ENCODE data around the gene TUBB4B.

Gene TUBB4B

DNA sequence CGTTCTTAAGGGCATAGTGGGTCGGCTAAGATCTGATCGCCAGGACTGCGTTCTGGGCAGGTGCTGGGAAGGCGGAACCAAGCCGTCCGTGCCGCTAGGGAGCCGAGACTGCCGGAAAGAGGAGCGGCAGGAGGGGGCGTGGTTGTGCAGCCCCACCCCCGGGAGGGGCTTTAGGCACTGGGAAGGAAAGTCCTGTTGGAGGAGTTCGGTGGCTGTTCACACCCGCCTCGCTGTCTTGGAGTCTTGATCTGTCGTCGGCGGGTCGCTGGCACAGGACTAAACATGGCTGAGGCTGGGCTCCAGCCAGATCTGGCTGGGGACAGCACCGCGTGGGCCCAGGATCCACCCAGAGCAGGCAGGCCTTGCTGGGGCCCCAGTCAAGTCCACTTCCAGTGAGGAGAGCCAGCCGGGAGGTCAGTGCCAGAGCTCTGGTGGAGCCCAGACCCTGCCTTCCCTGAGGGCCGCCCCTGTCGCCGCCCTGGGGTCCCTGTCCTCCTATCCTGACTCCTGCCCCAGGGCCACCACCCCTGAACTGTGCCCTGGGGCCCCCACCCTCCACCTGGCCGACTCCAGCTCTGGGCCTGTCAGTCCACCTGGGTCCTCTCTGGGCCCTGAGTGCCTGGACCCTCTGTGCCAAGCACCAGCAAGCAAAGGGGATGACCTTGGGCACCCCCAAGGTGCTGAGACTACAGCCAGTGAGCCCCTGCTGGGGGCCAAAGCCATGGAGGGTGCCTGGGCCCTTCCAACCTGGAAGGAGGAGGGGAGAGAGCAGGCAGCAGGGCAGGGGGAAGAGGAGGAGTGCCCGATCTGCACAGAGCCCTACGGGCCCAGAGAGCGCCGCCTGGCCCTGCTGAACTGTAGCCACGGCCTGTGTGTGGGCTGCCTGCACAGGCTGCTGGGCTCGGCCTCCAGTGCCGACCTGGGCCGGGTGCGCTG is 23.5 kb upstream of the TUBB4B start (continued):
- TF ChIP-seq ZNF610 (tag by site-specific recombination; IDR thresholded peaks at IDR 0.05; ENCODE audit: borderline replicate concordance) = peak; percentile 98
- TF ChIP-seq, protein P1, sequence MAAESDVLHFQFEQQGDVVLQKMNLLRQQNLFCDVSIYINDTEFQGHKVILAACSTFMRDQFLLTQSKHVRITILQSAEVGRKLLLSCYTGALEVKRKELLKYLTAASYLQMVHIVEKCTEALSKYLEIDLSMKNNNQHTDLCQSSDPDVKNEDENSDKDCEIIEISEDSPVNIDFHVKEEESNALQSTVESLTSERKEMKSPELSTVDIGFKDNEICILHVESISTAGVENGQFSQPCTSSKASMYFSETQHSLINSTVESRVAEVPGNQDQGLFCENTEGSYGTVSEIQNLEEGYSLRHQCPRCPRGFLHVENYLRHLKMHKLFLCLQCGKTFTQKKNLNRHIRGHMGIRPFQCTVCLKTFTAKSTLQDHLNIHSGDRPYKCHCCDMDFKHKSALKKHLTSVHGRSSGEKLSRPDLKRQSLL (tag by site-specific recombination; IDR thresholded peaks at IDR 0.05) = no peak
- TF ChIP-seq KLF10 (tag by site-specific recombination; IDR thresholded peaks at IDR 0.05) = peak; percentile 45; the same call in 1 of the 2 replicates
- TF ChIP-seq, protein P2, sequence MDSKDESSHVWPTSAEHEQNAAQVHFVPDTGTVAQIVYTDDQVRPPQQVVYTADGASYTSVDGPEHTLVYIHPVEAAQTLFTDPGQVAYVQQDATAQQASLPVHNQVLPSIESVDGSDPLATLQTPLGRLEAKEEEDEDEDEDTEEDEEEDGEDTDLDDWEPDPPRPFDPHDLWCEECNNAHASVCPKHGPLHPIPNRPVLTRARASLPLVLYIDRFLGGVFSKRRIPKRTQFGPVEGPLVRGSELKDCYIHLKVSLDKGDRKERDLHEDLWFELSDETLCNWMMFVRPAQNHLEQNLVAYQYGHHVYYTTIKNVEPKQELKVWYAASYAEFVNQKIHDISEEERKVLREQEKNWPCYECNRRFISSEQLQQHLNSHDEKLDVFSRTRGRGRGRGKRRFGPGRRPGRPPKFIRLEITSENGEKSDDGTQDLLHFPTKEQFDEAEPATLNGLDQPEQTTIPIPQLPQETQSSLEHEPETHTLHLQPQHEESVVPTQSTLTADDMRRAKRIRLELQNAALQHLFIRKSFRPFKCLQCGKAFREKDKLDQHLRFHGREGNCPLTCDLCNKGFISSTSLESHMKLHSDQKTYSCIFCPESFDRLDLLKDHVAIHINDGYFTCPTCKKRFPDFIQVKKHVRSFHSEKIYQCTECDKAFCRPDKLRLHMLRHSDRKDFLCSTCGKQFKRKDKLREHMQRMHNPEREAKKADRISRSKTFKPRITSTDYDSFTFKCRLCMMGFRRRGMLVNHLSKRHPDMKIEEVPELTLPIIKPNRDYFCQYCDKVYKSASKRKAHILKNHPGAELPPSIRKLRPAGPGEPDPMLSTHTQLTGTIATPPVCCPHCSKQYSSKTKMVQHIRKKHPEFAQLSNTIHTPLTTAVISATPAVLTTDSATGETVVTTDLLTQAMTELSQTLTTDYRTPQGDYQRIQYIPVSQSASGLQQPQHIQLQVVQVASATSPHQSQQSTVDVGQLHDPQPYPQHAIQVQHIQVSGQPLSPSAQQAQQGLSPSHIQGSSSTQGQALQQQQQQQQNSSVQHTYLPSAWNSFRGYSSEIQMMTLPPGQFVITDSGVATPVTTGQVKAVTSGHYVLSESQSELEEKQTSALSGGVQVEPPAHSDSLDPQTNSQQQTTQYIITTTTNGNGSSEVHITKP (tag by site-specific recombination; IDR thresholded peaks at IDR 0.05) = peak; percentile 61; the same call in 1 of the 2 replicates
- TF ChIP-seq BCL11B (tag by site-specific recombination; IDR thresholded peaks at IDR 0.05; ENCODE audit: low read depth) = peak; percentile 20; the same call in 1 of the 2 replicates
- TF ChIP-seq EGR2 (tag by site-specific recombination; IDR thresholded peaks at IDR 0.05; ENCODE audit: low read depth) = peak; percentile 47; the same call in 1 of the 2 replicates
- TF ChIP-seq ZNF112 (tag by site-specific recombination; IDR thresholded peaks at IDR 0.05) = no peak
- TF ChIP-seq, protein P3, sequence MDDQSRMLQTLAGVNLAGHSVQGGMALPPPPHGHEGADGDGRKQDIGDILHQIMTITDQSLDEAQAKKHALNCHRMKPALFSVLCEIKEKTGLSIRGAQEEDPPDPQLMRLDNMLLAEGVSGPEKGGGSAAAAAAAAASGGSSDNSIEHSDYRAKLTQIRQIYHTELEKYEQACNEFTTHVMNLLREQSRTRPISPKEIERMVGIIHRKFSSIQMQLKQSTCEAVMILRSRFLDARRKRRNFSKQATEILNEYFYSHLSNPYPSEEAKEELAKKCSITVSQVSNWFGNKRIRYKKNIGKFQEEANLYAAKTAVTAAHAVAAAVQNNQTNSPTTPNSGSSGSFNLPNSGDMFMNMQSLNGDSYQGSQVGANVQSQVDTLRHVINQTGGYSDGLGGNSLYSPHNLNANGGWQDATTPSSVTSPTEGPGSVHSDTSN (CRISPR knock-in tag; IDR thresholded peaks at IDR 0.05) = no peak
- peak; percentile 89 for TF ChIP-seq KLF1 (tag by site-specific recombination; IDR thresholded peaks at IDR 0.05)
- peak; percentile 91 for TF ChIP-seq ZNF600 (tag by site-specific recombination; IDR thresholded peaks at IDR 0.05)
- TF ChIP-seq, protein P4, sequence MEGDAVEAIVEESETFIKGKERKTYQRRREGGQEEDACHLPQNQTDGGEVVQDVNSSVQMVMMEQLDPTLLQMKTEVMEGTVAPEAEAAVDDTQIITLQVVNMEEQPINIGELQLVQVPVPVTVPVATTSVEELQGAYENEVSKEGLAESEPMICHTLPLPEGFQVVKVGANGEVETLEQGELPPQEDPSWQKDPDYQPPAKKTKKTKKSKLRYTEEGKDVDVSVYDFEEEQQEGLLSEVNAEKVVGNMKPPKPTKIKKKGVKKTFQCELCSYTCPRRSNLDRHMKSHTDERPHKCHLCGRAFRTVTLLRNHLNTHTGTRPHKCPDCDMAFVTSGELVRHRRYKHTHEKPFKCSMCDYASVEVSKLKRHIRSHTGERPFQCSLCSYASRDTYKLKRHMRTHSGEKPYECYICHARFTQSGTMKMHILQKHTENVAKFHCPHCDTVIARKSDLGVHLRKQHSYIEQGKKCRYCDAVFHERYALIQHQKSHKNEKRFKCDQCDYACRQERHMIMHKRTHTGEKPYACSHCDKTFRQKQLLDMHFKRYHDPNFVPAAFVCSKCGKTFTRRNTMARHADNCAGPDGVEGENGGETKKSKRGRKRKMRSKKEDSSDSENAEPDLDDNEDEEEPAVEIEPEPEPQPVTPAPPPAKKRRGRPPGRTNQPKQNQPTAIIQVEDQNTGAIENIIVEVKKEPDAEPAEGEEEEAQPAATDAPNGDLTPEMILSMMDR (tag by site-specific recombination; IDR thresholded peaks at IDR 0.05) = peak; percentile 59

DNA sequence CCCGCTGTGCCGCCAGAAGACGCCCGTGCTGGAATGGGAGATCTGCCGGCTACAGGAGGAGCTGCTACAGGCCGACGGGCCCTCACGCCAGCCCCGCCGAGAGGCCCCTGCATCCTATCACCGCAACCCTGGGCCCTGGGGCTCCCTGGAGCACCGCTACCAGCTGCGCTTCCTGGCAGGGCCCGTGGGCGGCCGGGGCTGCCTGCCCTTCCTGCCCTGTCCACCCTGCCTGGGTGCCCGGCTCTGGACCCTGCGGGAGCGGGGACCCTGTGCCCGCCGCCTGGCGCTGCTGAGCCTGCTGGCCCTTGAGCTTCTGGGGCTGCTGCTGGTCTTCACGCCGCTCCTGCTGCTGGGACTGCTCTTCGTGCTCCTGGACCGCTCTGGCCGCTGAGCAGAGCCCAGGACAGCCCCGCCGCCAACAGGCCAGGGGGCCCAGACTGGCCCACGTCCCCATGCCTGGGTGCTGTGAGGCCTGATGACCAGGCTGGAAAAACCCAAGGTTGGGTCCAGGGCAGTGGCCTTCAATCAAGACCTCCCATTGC is 22.8 kb upstream of the TUBB4B start:
- Histone ChIP-seq H3K4me3 (ENCODE audit: low read depth, low read length) (no peak overlapping the region), H3K4me1 (ENCODE audit: control insufficient read depth, insufficient read depth, low read length) (peaks cover 4% of the 10 kb centered on the region), H3K9me3 (ENCODE audit: control insufficient read depth, insufficient read depth, low read depth, low read length) (no peaks in the 10 kb centered on the region), H3K36me3 (ENCODE audit: control insufficient read depth in 2 of 2, insufficient read depth in 1 of 2, low read length in 2 of 2) (peaks cover 0 to 62% of the 10 kb centered on the region in 2 experiments; a peak in 1 of 3 replicates), H3K27ac (ENCODE audit: extremely low read depth, low read depth, low read length) (no peak overlapping the region)
- POLR2A ChIA-PET = interaction anchor here (0.6 to 17.2 kb wide), 6 partner anchors 10 to 132 kb away, joined by 3 to 304 read pairs (median 6); partner anchors contain the start of genes MAN1B1, NDOR1, TMEM203 and TPRN
- CTCF ChIA-PET = interaction anchor here (0.8 to 1.1 kb wide), 3 partner anchors 9 to 189 kb away, joined by 3 to 4 read pairs (median 4); partner anchors contain the start of gene RNF224
- TF ChIP-seq ZSCAN23 (tag by site-specific recombination; IDR thresholded peaks at IDR 0.05) = no peak
- TF ChIP-seq ZNF623 (tag by site-specific recombination; IDR thresholded peaks at IDR 0.05) = no peak
- TF ChIP-seq ZFP3 (tag by site-specific recombination; IDR thresholded peaks at IDR 0.05; ENCODE audit: low read depth) = no peak
- TF ChIP-seq ZSCAN16 (tag by site-specific recombination; IDR thresholded peaks at IDR 0.05) = no peak
- TF ChIP-seq ZNF670 (tag by site-specific recombination; IDR thresholded peaks at IDR 0.05; ENCODE audit: low read depth) = no peak
- TF ChIP-seq ZNF501 (tag by site-specific recombination; IDR thresholded peaks at IDR 0.05) = no peak
- no peak for TF ChIP-seq ZFP41 (tag by site-specific recombination; IDR thresholded peaks at IDR 0.05; ENCODE audit: borderline replicate concordance)
- TF ChIP-seq ZNF621 (tag by site-specific recombination; IDR thresholded peaks at IDR 0.05) = no peak
- no peak for TF ChIP-seq MZF1 (tag by site-specific recombination; IDR thresholded peaks at IDR 0.05; ENCODE audit: borderline replicate concordance)
- TF ChIP-seq, protein P5, sequence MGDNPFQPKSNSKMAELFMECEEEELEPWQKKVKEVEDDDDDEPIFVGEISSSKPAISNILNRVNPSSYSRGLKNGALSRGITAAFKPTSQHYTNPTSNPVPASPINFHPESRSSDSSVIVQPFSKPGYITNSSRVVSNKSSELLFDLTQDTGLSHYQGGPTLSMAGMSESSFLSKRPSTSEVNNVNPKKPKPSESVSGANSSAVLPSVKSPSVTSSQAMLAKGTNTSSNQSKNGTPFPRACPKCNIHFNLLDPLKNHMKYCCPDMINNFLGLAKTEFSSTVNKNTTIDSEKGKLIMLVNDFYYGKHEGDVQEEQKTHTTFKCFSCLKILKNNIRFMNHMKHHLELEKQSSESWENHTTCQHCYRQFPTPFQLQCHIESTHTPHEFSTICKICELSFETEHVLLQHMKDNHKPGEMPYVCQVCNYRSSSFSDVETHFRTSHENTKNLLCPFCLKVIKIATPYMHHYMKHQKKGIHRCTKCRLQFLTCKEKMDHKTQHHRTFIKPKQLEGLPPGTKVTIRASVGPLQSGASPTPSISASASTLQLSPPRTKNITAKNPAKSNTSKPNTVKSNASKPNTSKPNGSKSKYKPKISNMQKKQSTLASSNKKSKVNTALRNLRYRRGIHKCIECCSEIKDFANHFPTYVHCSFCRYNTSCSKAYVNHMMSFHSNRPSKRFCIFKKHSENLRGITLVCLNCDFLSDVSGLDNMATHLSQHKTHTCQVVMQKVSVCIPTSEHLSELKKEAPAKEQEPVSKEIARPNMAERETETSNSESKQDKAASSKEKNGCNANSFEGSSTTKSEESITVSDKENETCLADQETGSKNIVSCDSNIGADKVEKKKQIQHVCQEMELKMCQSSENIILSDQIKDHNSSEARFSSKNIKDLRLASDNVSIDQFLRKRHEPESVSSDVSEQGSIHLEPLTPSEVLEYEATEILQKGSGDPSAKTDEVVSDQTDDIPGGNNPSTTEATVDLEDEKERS (tag by site-specific recombination; IDR thresholded peaks at IDR 0.05) = no peak

Data from HEK293 (cell line).